Measurements from ENCODE around the gene ADAMTS3. TPM values are rescaled to one million over a fixed set of nuclear protein-coding genes. Genes with fewer than 3 reads are reported as not detected.
A peak's percentile ranks its signal among the peaks of the same experiment; 100 is the strongest.

The ADAMTS3 gene
- total and polyA plus RNA-seq, 2 donors (not counting 3 experiments of a cell fraction or from before 2014, with no cell fraction given), result 0.37 to 1.3 TPM

DNA sequence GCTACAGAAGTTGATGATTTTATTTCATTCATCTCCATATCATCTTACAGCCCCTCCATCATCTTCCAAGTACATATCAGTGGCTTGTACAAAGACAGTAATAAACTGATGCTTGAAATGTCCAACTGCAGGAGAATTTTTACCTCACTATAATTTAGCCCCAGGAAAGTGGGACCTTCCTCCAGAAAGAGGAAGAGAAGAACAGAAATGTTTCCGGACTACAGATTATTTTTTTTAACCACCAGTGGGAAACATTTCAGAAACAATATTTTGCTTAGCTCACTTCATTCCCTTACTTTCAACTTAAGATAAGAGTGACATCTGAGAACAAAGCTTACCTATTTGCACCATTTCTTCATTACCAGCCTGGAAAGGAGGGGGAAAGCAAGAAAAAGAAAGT, 2.0 kb downstream of the ADAMTS3 start:
- dilution Hi-C loops (cut with MboI; ENCODE audit: extremely low pct_ligation_motif_present, low sequenced_read_pairs), result no loop called here
- peak overlapping the region; percentile 100 for H3K4me2 ChIP-seq (ENCODE audit: insufficient read depth, low read length)
- CTCF ChIA-PET, result interaction anchor here (1.1 to 2.4 kb wide), 8 partner anchors 9 to 692 kb away, joined by 3 to 13 read pairs (median 4); partner anchors contain the start of gene ANKRD17

More for the DNA sequence above, 2.0 kb downstream of the ADAMTS3 start:
- no peaks in the 10 kb centered on the region for H3K27me3 ChIP-seq (ENCODE audit: control insufficient read depth in 2 of 2, insufficient read depth in 2 of 2, low read length in 2 of 2)
- no peak for TF ChIP-seq JUN (IDR thresholded peaks at IDR 0.05; ENCODE audit: borderline replicate concordance, insufficient read depth, insufficient read length, low read depth)
- no peak for TF ChIP-seq MAX (IDR thresholded peaks at IDR 0.05; ENCODE audit: insufficient read depth, insufficient read length)
- TF ChIP-seq EZH2 (IDR thresholded peaks at IDR 0.05; ENCODE audit: borderline replicate concordance, low read depth, low read length, severe bottlenecking), result no peak
- no peak for TF ChIP-seq POLR2A (IDR thresholded peaks at IDR 0.05; ENCODE audit: low read depth, low read length)
- no peak for TF ChIP-seq FOS (IDR thresholded peaks at IDR 0.05; ENCODE audit: borderline replicate concordance, insufficient read depth, low read length)
- TF ChIP-seq, protein P1, sequence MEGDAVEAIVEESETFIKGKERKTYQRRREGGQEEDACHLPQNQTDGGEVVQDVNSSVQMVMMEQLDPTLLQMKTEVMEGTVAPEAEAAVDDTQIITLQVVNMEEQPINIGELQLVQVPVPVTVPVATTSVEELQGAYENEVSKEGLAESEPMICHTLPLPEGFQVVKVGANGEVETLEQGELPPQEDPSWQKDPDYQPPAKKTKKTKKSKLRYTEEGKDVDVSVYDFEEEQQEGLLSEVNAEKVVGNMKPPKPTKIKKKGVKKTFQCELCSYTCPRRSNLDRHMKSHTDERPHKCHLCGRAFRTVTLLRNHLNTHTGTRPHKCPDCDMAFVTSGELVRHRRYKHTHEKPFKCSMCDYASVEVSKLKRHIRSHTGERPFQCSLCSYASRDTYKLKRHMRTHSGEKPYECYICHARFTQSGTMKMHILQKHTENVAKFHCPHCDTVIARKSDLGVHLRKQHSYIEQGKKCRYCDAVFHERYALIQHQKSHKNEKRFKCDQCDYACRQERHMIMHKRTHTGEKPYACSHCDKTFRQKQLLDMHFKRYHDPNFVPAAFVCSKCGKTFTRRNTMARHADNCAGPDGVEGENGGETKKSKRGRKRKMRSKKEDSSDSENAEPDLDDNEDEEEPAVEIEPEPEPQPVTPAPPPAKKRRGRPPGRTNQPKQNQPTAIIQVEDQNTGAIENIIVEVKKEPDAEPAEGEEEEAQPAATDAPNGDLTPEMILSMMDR (IDR thresholded peaks at IDR 0.05; ENCODE audit: extremely low read depth in 1 of 2, insufficient read depth in 1 of 2, low read depth in 1 of 2, low read length in 2 of 2), result no peak
- no peak for TF ChIP-seq GATA2 (IDR thresholded peaks at IDR 0.05; ENCODE audit: insufficient read depth, insufficient read length, low read depth, low read length)
- no peak for TF ChIP-seq POLR2AphosphoS5 (IDR thresholded peaks at IDR 0.05; ENCODE audit: insufficient read depth, low read depth, low read length)
- TF ChIP-seq MYC (IDR thresholded peaks at IDR 0.05; ENCODE audit: low read depth, low read length), result no peak
- FAIRE-seq, result no peak
- peak; percentile 3 for DNase-seq (ENCODE audit: low read depth, low spot score)
- BruUV-seq (replicated peaks), result no TSS peak
- intact Hi-C loops (cut with micrococcal nuclease), result loop anchor here (10.0 kb wide), 2 partner anchors 242 to 408 kb away; no protein-coding TSS in a partner anchor
- no peaks in the 10 kb centered on the region for H3K9me3 ChIP-seq (replicated peaks; ENCODE audit: control insufficient read depth, insufficient read depth, low read length)
- no peaks in the 10 kb centered on the region for H3K36me3 ChIP-seq (ENCODE audit: control insufficient read depth in 2 of 2, extremely low read depth in 1 of 2, insufficient read depth in 2 of 2, low read length in 2 of 2)
- H3K4me1 ChIP-seq (ENCODE audit: control insufficient read depth, extremely low read depth, insufficient read depth, low read length), result peaks cover 24% of the 10 kb centered on the region
- H3K27ac ChIP-seq (ENCODE audit: insufficient read depth, low read depth, low read length), result no peak overlapping the region
- no peaks in the 10 kb centered on the region for H3K79me2 ChIP-seq (ENCODE audit: control insufficient read depth, insufficient read depth, low read length)
- H2AFZ ChIP-seq (ENCODE audit: low read depth, low read length), result peak overlapping the region; percentile 99
- POLR2A ChIA-PET, result no interaction called here
- H4K20me1 ChIP-seq (replicated peaks; ENCODE audit: control insufficient read depth, extremely low read depth, insufficient read depth, low read length), result no peaks in the 10 kb centered on the region
- H3K4me3 ChIP-seq (replicated peaks in 1 of 3; ENCODE audit: insufficient read depth in 1 of 3, low read depth in 1 of 3, low read length in 3 of 3), result no peak overlapping the region
- no peak overlapping the region for H3K9ac ChIP-seq (replicated peaks; ENCODE audit: extremely low read depth, insufficient read depth, low read length)
- H3K9me1 ChIP-seq (replicated peaks; ENCODE audit: control insufficient read depth, extremely low read depth, insufficient read depth, low read length), result no peaks in the 10 kb centered on the region
